Esophagus muscularis mucosa (tissue), 4 donors: Measurements from ENCODE around the gene WFDC12. TPM values are rescaled to one million over a fixed set of nuclear protein-coding genes. Genes with fewer than 3 reads are reported as not detected.
"Not testable (repeated sequence)": the region's sequence is repeated elsewhere in the genome, so short reads cannot be mapped to it uniquely, and the experiment has no call there.

Experiments used
- DNase-seq: peaks from one replicate; pipeline ENCODE4 v3.0.0-alpha.2; 2017; ENCODE audit errors: extremely low spot score
- H3K27ac ChIP-seq, 4 donors: fragments of 200-600 bp; sonication (generic); replicated peaks in 1 of 4; 1 replicate in 3 of 4; 2 replicates in 1 of 4; pipeline ENCODE4 v1.5.1; 2016 to 2019; ENCODE audit warnings: mild to moderate bottlenecking in 1 of 4
- H3K27me3 ChIP-seq, 4 donors: fragments of 200-600 bp; sonication (generic); one replicate each; pipeline versions ENCODE4 v1.5.1 to v1.6.0; 2016 to 2019
- H3K36me3 ChIP-seq, 4 donors: fragments of 200-600 bp; sonication (generic); one replicate each; pipeline ENCODE4 v1.5.1; 2016 to 2019
- H3K4me1 ChIP-seq, 4 donors: fragments of 200-600 bp; sonication (generic); one replicate each; pipeline ENCODE4 v1.5.1; 2016 to 2019
- H3K4me3 ChIP-seq, 4 donors: fragments of 200-600 bp; sonication (generic); 1 replicate in 2 of 4; 2 replicates in 2 of 4; pipeline ENCODE4 v1.5.1; 2016 to 2019; ENCODE audit warnings: mild to moderate bottlenecking in 4 of 4, moderate library complexity in 1 of 4
- H3K9me3 ChIP-seq, 4 donors: fragments of 200-600 bp; sonication (generic); 1 replicate in 3 of 4; 2 replicates in 1 of 4; pipeline ENCODE4 v1.5.1; 2016 to 2019
- CTCF ChIP-seq, 3 experiments: fragments of 200-600 bp in 2 of 3; fragments of 450-650 bp in 1 of 3; sonication (generic) in 2 of 3; IDR thresholded peaks; one replicate each; pipeline ENCODE4 v1.5.1; 2017 to 2019; ENCODE audit warnings: antibody characterized with exemption in 3 of 3, mild to moderate bottlenecking in 2 of 3, moderate library complexity in 1 of 3
- EP300 ChIP-seq: sonication (generic); formaldehyde crosslinking; IDR thresholded peaks from one replicate; pipeline ENCODE4 v1.6.1; 2017; ENCODE audit warnings: antibody characterized with exemption
- POLR2A ChIP-seq: fragments of 450-650 bp; IDR thresholded peaks from one replicate; pipeline ENCODE4 v1.6.1; 2017; ENCODE audit warnings: antibody characterized with exemption, moderate library complexity, mild to moderate bottlenecking, low read depth
- POLR2AphosphoS5 ChIP-seq, 2 donors: sonication (generic); formaldehyde crosslinking; IDR thresholded peaks; one replicate each; pipeline ENCODE4 v1.6.1; 2017; ENCODE audit warnings: antibody characterized with exemption in 2 of 2
- WGBS: methylation state at CpG from one replicate; pipeline ENCODE4 v1.1.5; 2018; 5-methylcytosine and 5-hydroxymethylcytosine counted together
- intact Hi-C: fragments of 100-400 bp; cut with DNase I; formaldehyde crosslinking; loops from one replicate; pipeline ENCODE4 v1.15.1; 2023
- total RNA-seq, 4 donors: library from RNA; depleted of rRNA; stranded (reverse); fragments of >200 nt; gene quantifications; one replicate each; pipeline versions ENCODE4 v1.1.0 to v1.2.1, GENCODE V29; 2016

Gene WFDC12
- total RNA-seq, 4 donors from 2014 or later: not detected

- no peak for DNase-seq
- Histone ChIP-seq H3K9me3 (peaks cover 0 to 31% (median 11%) of the 10 kb centered on the region in 4 donors), H3K27ac (no peak overlapping the region), H3K27me3 (peaks cover 0 to 9% (median 0%) of the 10 kb centered on the region in 4 donors), H3K36me3 (no peaks in the 10 kb centered on the region), H3K4me3 (no peak overlapping the region), H3K4me1 (no peaks in the 10 kb centered on the region)
- intact Hi-C loops: no loop called here
- TF ChIP-seq EP300 (no peak), POLR2AphosphoS5 (IDR thresholded peaks at IDR 0.05) (no peak), POLR2A (no peak), CTCF (IDR thresholded peaks at IDR 0.05) (no peak)
- WGBS: 69% methylated on average over 1 of the region's 1 CpG
Observed at GRCh38 chr20:45157962-45158361, 33.7 kb upstream of the WFDC12 start.

- Histone ChIP-seq H3K27me3 (peaks cover 0 to 10% (median 0%) of the 10 kb centered on the region in 4 donors), H3K36me3 (no peaks in the 10 kb centered on the region), H3K4me3 (no peak overlapping the region), H3K4me1 (no peaks in the 10 kb centered on the region), H3K27ac (no peak overlapping the region), H3K9me3 (peaks cover 0 to 22% (median 7%) of the 10 kb centered on the region in 4 donors)
- intact Hi-C loops: no loop called here
- DNase-seq: no peak
- WGBS: 32% methylated on average over 2 of the region's 2 CpGs
- TF ChIP-seq EP300: no peak
- TF ChIP-seq POLR2AphosphoS5 (IDR thresholded peaks at IDR 0.05): no peak
- no peak for TF ChIP-seq POLR2A
- TF ChIP-seq CTCF (IDR thresholded peaks at IDR 0.05): no peak
Observed at GRCh38 chr20:45156713-45157112, 32.4 kb upstream of the WFDC12 start.

GRCh38 chr20:45154794-45155193 lies 30.5 kb upstream of the WFDC12 start:
- intact Hi-C loops, H3K4me3 ChIP-seq, DNase-seq, H3K4me1 ChIP-seq, H3K9me3 ChIP-seq, H3K36me3 ChIP-seq, H3K27ac ChIP-seq: not testable (repeated sequence)
- peaks cover 0 to 10% (median 0%) of the 10 kb centered on the region in 4 donors for H3K27me3 ChIP-seq
- 93% methylated on average over 1 of the region's 1 CpG for WGBS

DNA sequence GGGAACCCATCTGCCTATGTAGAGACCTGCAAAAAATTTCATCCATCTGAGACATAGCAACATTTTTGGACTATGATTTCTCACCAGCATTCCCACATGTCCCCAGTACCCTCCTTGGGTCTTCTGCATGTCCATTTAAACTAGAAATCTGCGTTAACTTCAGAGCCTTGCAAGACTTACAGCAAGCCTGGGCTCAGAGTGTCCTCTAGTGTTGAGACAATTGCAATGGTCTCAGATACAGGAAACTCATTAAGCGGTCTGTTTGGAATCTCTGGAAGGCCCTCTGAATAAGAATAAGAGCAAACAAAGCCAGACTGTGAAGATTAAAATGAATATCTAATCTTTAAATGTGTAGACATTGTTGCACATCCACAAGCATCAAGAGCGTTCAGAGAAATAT lies 29.9 kb upstream of the WFDC12 start:
- H3K27me3 ChIP-seq: peaks cover 0 to 10% (median 0%) of the 10 kb centered on the region in 4 donors
- no peak for TF ChIP-seq POLR2AphosphoS5 (IDR thresholded peaks at IDR 0.05)
- DNase-seq: no peak
- H3K9me3 ChIP-seq: peaks cover 0 to 6% (median 2%) of the 10 kb centered on the region in 4 donors
- no peak overlapping the region for H3K4me3 ChIP-seq
- 59% methylated on average over 3 of the region's 3 CpGs for WGBS
- intact Hi-C loops: no loop called here
- no peaks in the 10 kb centered on the region for H3K4me1 ChIP-seq
- no peak overlapping the region for H3K27ac ChIP-seq
- H3K36me3 ChIP-seq: no peaks in the 10 kb centered on the region

DNA sequence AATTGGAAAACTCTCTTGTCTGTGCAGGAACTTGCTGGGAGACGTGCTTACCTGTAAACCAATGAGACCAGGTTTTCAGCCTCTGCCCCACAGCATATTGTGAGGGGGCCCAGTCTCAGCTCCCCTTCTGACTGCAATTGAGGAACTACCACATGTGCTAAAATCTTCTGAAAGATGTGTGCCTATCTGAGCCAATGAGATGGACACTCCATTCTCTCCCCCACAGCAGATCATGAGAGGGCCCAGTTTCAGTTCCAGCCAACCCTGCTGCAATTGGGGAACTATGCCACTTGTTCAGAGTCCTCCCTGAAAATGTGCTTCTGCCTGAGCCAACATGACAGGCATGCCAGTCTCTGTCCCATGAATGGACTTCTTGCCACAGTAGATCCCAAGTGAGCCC lies 29.5 kb upstream of the WFDC12 start:
- no peak for DNase-seq
- H3K9me3 ChIP-seq: peaks cover 0 to 1% (median 0%) of the 10 kb centered on the region in 4 donors
- WGBS: 56% methylated on average over 1 of the region's 1 CpG
- no peaks in the 10 kb centered on the region for H3K4me1 ChIP-seq
- TF ChIP-seq EP300 (no peak), CTCF (IDR thresholded peaks at IDR 0.05) (no peak), POLR2A (no peak), POLR2AphosphoS5 (IDR thresholded peaks at IDR 0.05) (no peak)
- H3K27me3 ChIP-seq: peaks cover 0 to 10% (median 0%) of the 10 kb centered on the region in 4 donors
- H3K27ac ChIP-seq: no peak overlapping the region
- intact Hi-C loops: no loop called here
- no peak overlapping the region for H3K4me3 ChIP-seq
- H3K36me3 ChIP-seq: no peaks in the 10 kb centered on the region

GRCh38 chr20:45153147-45153546 lies 28.9 kb upstream of the WFDC12 start:
- Histone ChIP-seq H3K4me1 (no peaks in the 10 kb centered on the region), H3K27ac (no peak overlapping the region), H3K36me3 (no peaks in the 10 kb centered on the region), H3K9me3 (no peaks in the 10 kb centered on the region), H3K27me3 (peaks cover 0 to 15% (median 0%) of the 10 kb centered on the region in 4 donors), H3K4me3 (no peak overlapping the region)
- intact Hi-C loops: no loop called here
- DNase-seq: no peak
- no peak for TF ChIP-seq POLR2A
- TF ChIP-seq CTCF (IDR thresholded peaks at IDR 0.05): no peak
- TF ChIP-seq EP300: no peak
- no peak for TF ChIP-seq POLR2AphosphoS5 (IDR thresholded peaks at IDR 0.05)
- WGBS: 63% methylated on average over 2 of the region's 3 CpGs
